ENCODE results near the gene VSTM4.

GRCh38 chr10:49139846-49140195 is 24.5 kb upstream of the VSTM4 start:
- TF ChIP-seq CTCF (IDR thresholded peaks at IDR 0.05) (no peak), POLR2A (IDR thresholded peaks at IDR 0.05) (no peak)

Data from heart left ventricle (tissue), 13 donors.